Nephron (organoid): Measurements from ENCODE around the gene GET4.
A peak's percentile ranks its signal among the peaks of the same experiment; 100 is the strongest.
"Not testable (repeated sequence)": the region's sequence is repeated elsewhere in the genome, so short reads cannot be mapped to it uniquely, and the experiment has no call there.

ENCODE experiments used
- H3K27ac Mint-ChIP-seq, 3 experiments: 2 replicates each; pipeline ENCODE4 v1.8.0; 2020; ENCODE audit warnings: mixed read lengths in 3 of 3, mild to moderate bottlenecking in 2 of 3, moderate library complexity in 1 of 3
- H3K27me3 Mint-ChIP-seq: 2 replicates; pipeline ENCODE4 v1.8.0; 2021; ENCODE audit warnings: low read depth, mild to moderate bottlenecking, moderate library complexity, mixed read lengths
- H3K36me3 Mint-ChIP-seq: 2 replicates; pipeline ENCODE4 v1.8.0; 2020; ENCODE audit warnings: low read depth, mixed read lengths
- H3K4me1 Mint-ChIP-seq: 2 replicates; pipeline ENCODE4 v1.8.0; 2020; ENCODE audit warnings: mixed read lengths
- H3K4me3 Mint-ChIP-seq, 3 experiments: 2 replicates each; pipeline ENCODE4 v1.8.0; 2020; ENCODE audit warnings: mild to moderate bottlenecking in 3 of 3, mixed read lengths in 3 of 3, moderate library complexity in 2 of 3
- H3K9me3 Mint-ChIP-seq: 2 replicates; pipeline ENCODE4 v1.8.0; 2020; ENCODE audit warnings: mixed read lengths
- CTCF ChIP-seq, 3 experiments: fragments of 200-600 bp; sonication (generic); IDR thresholded peaks; one replicate each; pipeline ENCODE4 v1.5.0; 2021; ENCODE audit warnings: antibody characterized with exemption in 3 of 3; ENCODE audit not compliant: unreplicated experiment in 3 of 3

GET4 gene

GRCh38 chr7:904847-905246 lies 28.5 kb downstream of the GET4 start:
- no peaks in the 10 kb centered on the region for H3K9me3 Mint-ChIP-seq
- no peaks in the 10 kb centered on the region for H3K4me1 Mint-ChIP-seq
- H3K27me3 Mint-ChIP-seq = peaks cover 42% of the 10 kb centered on the region
- H3K36me3 Mint-ChIP-seq = no peaks in the 10 kb centered on the region
- no peak overlapping the region for H3K27ac Mint-ChIP-seq
- no peak overlapping the region for H3K4me3 Mint-ChIP-seq
- no peak for TF ChIP-seq CTCF (IDR thresholded peaks at IDR 0.05; ENCODE audit: unreplicated experiment in 3 of 3)

- Mint-ChIP-seq H3K4me1 (no peaks in the 10 kb centered on the region), H3K36me3 (no peaks in the 10 kb centered on the region), H3K4me3 (no peak overlapping the region), H3K9me3 (no peaks in the 10 kb centered on the region), H3K27me3 (peaks cover 51% of the 10 kb centered on the region), H3K27ac (no peak overlapping the region)
- TF ChIP-seq CTCF (IDR thresholded peaks at IDR 0.05; ENCODE audit: unreplicated experiment in 3 of 3) = no peak
These were observed 30.4 kb downstream of the GET4 start for GRCh38 chr7:906776-907157.

- no peak for TF ChIP-seq CTCF (IDR thresholded peaks at IDR 0.05; ENCODE audit: unreplicated experiment in 3 of 3)
- Mint-ChIP-seq H3K36me3 (no peaks in the 10 kb centered on the region), H3K4me3 (no peak overlapping the region), H3K4me1 (no peaks in the 10 kb centered on the region), H3K9me3 (no peaks in the 10 kb centered on the region), H3K27ac (no peak overlapping the region), H3K27me3 (peaks cover 49% of the 10 kb centered on the region)
These were observed 31.0 kb downstream of the GET4 start for GRCh38 chr7:907158-907980.

- no peak for TF ChIP-seq CTCF (IDR thresholded peaks at IDR 0.05; ENCODE audit: unreplicated experiment in 3 of 3)
- Mint-ChIP-seq H3K4me1 (no peaks in the 10 kb centered on the region), H3K27me3 (peaks cover 46% of the 10 kb centered on the region), H3K27ac (no peak overlapping the region), H3K4me3 (no peak overlapping the region), H3K9me3 (no peaks in the 10 kb centered on the region), H3K36me3 (no peaks in the 10 kb centered on the region)
These were observed 31.8 kb downstream of the GET4 start for GRCh38 chr7:908159-908581.

GRCh38 chr7:908591-909357 lies 32.4 kb downstream of the GET4 start:
- not testable (repeated sequence) for H3K36me3 Mint-ChIP-seq, H3K4me1 Mint-ChIP-seq, H3K4me3 Mint-ChIP-seq, H3K9me3 Mint-ChIP-seq, H3K27ac Mint-ChIP-seq
- peak; percentile 75 to 87 (median 85) for TF ChIP-seq CTCF (IDR thresholded peaks at IDR 0.05; ENCODE audit: unreplicated experiment in 3 of 3)
- peaks cover 44% of the 10 kb centered on the region for H3K27me3 Mint-ChIP-seq
